HPDE6-E6E7 (cell line): ENCODE data around the gene GRK3.
A peak's percentile ranks its signal among the peaks of the same experiment; 100 is the strongest.
"Not testable (repeated sequence)": the region's sequence is repeated elsewhere in the genome, so short reads cannot be mapped to it uniquely, and the experiment has no call there.

Experiments used
- DNase-seq: peaks from one replicate; pipeline ENCODE4 v3.0.0; 2011; ENCODE audit warnings: missing footprints; ENCODE audit errors: extremely low spot score

GRK3 gene

DNA sequence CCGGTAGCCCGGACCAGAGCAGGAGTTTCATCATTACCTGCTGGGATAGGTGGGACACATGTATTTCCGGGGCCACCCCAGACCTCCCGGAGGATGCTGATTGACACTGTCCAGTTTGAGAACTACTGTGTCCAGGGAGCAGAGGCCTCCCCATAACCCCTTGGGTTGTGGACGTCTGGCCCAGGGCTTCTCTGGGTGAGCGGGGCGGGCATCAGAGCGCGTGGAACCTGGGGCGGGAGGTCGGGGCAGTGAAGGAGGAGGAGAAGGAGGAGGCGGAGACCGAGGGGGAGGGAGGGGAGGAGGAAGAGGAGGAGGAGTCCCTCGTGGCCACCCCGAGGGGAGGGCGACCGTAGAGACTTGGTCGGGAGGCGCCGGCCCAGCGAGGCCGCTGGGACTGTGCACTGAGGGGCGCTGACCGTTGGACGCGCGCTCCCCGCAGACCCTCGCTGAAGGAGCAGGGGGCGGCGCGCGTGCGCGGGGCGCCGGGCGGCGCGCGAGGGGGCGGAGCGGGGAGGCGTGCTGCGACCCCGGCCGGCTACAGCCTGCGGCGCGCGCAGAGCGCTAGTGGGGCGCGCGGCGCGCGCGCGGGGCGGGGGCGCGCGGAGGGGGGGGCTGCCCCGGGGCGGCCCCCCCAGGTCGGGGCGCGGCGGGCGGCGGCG lies at the start of gene GRK3:
TSS of gene GRK3 (plus strand) at position 356 of the 659 bp plus-strand sequence. CDS start 366 bp downstream, outside the sequence.
- no peak for DNase-seq

GRCh38 chr22:25518000-25518663 lies 46.3 kb upstream of the GRK3 start:
- no peak for DNase-seq

- no peak for DNase-seq
Measured at GRCh38 chr22:25525376-25525775, 39.1 kb upstream of the GRK3 start.

- DNase-seq = not testable (repeated sequence)
Measured at GRCh38 chr22:25525804-25526584, 38.5 kb upstream of the GRK3 start.

DNA sequence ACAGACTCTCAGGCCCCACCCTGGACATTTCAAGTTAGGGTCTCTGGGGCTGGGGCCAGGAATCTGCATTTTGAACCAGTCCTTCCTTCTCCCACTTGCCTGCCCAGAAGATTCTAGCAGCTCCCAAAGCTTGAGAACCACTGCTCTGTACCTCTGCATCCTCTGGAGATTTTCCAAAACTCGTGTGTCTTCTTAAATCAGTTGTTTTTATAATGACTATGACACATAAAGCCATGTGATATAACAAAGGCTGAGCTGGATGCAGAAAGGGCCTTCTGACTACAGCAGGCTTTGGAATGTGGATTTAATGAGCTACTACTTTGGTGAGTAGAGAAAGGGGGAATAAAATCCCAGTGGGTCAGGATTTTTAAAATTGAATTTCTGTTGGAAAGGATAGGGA lies 37.5 kb upstream of the GRK3 start:
- DNase-seq = not testable (repeated sequence)

- DNase-seq = not testable (repeated sequence)
Measured at GRCh38 chr22:25528068-25528467, 36.4 kb upstream of the GRK3 start.

DNA sequence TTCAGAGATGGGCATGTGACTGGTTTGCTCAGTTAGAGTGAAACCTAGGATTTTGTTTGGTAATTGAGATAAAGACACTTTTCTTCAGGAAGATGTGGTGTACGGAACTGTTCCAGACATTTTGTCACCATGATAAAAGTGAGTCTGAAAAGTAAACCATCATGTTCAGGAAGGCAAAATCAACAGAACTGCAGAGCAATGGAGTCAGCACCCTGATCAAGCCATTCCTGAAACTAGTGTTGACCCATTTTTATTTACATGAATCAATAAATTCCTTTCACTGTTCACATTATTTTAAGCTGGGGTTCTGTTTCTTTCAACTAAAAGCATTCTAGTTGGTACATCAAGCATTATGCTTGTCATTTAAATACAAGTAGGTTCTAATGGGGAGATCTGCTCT lies 35.4 kb upstream of the GRK3 start:
- not testable (repeated sequence) for DNase-seq

- DNase-seq = peak; percentile 38
Measured at GRCh38 chr22:25529541-25530137, 34.8 kb upstream of the GRK3 start.

GRCh38 chr22:25531677-25532076 lies 32.8 kb upstream of the GRK3 start:
- DNase-seq = not testable (repeated sequence)

GRCh38 chr22:25534724-25535123 lies 29.8 kb upstream of the GRK3 start:
- no peak for DNase-seq

DNA sequence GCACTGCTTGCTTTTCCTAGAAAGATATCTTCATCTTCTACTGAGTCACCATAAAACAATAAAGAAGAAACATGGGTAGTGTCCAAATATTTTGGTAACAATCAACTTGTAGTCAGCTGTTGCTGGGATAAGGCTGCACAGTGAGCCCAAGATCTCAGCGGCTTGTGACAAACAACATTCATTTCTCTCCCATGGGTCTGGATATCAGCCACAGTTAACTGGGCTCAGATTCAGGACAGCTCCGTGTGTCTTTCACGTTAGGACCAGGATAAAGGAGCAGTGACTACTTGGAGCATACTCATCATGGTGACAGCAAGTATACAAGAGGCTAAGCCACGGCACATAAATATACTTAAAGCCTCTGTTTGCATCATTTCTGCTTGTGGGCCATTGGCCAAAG lies 27.9 kb upstream of the GRK3 start:
- no peak for DNase-seq

DNA sequence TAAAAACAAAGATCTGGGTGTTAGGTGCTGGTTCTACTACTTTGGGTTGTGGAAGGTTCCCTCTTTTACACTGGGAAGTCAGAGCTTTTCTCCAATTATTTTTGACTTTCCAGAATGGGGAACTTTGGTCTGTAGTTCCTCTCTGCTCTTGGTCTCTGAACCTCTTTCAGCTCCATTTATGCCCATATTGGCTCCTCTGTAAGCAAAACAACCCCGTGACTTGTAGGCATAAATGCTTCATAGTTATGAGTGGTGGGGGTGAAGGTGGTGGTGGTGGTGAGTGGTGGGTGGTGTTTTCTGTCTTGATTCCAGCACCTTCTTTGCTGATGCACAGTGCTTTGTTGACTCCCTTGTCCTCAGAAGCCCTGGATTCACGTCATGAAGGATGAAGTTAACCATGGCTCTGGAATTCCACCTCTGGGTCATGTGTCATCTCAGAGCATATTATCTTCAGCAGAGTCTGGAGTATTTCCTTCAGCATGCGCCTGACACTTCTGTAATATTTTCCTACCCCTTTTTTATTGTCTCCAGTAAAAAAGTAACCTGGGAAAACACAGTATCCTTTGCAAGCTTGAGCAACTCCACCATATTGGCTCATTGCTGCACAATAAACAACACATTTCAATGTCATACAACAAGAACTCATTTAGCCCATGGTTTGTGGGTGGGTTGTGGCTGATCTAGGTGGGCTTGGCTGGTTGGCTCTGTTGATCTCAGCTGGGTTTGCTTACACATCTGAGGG lies 24.1 kb upstream of the GRK3 start:
- no peak for DNase-seq

DNA sequence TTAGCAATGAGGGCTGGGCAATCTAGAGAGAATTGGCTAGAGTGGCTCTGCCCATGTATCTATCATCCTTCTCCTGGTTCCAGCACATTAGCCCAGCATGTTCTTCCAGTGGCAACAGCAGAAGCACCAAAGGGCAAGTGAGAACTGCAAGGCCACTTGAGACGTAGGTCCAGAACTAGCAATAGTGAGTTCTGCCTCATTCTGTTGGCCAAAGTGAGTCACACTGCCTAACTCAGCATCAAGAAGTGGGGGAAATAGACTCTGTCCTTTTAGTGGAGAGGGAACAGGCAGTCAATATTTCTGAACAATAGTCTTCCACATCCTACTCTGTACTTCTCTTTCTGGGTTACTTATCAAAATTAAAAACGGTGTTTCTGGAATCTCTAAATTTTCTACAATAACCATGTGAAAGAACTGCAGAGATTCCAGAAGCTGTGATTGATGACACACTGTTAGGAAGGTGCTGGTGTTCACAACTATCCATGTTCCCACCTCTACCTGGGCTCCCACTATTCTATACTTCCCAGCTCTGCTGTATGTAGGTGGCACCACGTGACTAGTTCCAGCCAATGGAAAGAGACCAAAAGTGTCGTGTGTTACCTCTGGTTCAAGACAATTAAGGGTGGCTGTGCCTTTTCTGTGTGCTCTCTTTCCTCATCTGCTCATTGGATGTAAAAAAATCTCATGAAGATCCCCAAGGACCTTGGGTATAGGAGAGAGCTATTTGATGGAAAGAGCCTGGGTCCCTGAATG lies 23.4 kb upstream of the GRK3 start:
- no peak for DNase-seq

DNA sequence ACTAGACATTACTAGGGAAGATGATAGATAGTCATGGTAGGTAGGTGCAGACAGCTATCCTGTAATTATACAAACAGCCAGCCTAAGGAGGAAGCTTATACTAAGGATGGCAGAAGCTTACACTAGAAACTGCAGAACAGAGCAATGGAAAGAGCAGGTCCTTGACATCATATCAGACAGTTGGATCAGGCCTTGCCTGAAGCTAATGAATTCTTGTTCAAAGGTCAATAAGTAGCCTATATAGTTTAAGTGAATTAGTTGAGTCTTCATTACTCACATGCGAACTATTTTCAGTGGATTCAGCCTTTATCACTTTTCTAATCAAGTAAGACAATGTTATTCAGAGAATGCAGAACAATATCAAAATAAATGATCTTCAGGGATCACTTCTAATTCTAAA lies 22.3 kb upstream of the GRK3 start:
- no peak for DNase-seq

DNA sequence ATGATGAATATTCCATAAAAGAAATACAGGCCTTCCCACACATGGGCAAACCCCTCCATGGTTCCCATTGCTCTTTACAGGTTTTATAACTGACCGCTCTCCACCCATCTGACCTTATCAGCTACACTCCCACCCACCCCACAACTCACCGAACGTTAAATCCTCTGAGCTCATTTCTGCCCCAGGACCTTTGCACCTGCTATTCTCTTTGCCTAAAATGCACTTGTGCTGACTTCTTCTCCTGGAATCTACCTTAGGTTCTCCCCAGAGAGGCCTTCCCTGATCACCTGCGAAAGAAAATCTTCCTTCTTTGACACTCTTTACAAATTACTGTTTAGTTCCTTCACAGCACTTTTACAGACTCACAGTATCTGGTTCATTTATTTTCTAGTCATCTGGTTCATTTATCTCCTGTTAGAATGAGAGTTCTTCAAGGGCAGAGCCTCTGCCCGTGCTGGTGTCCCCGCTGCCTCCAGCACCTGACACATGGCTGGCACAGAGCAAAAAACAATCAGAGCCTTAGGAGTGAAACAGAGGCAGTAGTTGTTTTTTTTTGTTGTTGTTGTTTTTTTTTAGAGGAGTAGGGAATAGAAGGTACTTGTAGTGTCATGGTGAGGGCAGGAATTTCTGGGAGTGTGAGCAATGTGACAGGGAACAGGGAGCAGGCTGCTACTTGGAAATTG lies 21.6 kb upstream of the GRK3 start:
- no peak for DNase-seq

DNA sequence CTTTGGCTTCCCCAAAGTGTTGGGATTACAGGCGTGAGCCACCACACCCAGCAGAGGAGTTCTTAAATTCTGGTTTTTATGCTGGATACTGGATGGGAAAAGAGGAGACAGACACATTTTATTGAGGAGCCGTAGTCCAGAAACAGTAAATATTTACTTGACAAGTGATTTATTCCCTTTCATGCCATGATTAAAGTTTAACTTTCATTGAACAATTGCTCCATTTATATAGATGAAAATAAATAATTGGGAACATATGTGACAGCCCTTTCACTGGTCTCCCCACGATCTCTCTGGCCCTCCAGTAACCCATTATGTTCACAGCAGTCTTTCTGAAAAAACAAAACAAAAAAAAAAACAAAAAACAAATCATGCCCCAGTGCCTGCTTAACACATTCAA lies 19.3 kb upstream of the GRK3 start:
- DNase-seq = no peak

DNA sequence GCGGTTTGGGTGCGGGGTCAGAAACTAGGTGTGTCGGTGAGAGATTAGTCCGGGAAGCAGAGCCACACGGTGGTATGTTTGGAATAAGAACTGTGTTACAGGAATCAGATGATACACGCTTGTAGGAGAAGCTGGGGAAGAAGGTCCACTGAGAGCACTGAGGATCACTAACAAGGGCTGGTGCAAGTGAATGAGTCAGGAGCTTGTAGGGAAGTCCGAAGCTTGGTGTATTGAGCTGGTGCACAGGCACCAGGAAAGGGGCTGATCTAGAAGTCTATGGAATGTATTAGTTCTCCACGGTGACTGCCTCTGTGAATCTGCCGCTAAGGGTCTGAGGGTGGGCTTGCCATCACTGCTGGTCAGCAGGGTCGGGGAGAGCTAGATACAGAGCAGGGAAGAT lies 18.8 kb upstream of the GRK3 start:
- DNase-seq = no peak

- no peak for DNase-seq
Measured at GRCh38 chr22:25546242-25546641, 18.2 kb upstream of the GRK3 start.

GRCh38 chr22:25546751-25547150 lies 17.7 kb upstream of the GRK3 start:
- DNase-seq = no peak

- DNase-seq = no peak
Measured at GRCh38 chr22:25548866-25549464, 15.5 kb upstream of the GRK3 start.
